ENCODE measurements around the gene RGMB.
A peak's percentile ranks its signal among the peaks of the same experiment; 100 is the strongest.

RGMB gene

GRCh38 chr5:98785244-98785643 is 11.8 kb downstream of the RGMB start:
- DNase-seq, result no peak

DNA sequence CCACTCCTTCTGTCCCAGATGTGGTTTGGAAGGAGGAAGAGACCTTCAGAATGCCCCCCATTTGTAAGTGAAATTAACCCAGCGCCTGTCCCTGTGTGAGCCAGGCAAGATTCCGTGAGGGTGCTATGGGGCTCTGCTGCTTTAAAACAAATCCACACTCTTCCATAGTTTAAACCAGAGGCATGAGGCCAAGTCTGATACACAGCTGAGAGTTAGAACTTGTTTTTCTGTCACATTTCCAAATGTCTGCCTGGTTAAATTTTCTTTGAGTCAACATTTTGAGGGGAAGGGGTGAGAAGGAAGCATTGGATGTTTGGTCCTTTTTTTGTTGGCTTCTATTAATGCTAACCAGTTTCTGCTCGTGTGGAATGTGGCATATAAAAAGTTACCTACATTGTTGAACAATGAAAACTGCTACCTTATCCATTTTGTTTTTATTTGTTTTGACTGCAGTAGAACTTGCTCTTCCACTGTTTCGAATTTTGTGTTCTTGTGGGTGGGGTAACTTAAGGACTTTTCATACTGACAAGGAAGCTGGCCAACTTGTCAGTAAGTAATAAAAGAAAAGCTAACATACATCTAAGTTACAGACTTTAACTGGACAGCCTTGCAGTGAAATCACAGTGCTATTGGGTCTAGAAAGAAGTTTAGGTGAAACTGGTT is 12.9 kb downstream of the RGMB start:
- DNase-seq, result no peak

GRCh38 chr5:98787131-98787719 is 13.8 kb downstream of the RGMB start:
- DNase-seq, result no peak

GRCh38 chr5:98789029-98789428 is 15.6 kb downstream of the RGMB start:
- no peak for DNase-seq

DNA sequence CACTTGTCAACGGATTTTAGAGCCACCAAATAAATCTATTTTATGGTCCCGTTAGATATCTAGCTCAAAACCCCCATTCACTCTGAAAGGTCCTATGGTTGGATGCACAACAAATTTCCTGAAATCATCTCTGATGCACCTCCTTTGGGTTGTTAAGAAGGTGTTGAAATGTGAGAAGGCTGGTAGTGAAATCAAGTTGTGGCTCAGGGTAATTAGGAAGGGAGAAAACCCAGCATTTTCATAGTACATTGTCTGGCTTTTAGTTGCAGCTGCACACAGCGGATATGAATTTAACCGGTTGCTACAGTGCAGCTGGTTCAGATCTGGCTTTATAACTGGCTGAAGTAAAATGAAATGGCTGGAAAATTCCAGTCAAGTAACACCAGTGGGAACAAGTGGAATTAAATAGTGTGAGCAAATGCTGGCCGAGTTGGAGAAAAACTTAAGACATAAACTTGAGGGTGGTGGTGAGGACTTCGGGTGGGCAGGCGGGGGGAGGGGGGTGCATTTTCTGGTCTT is 17.6 kb downstream of the RGMB start:
- DNase-seq, result no peak

DNA sequence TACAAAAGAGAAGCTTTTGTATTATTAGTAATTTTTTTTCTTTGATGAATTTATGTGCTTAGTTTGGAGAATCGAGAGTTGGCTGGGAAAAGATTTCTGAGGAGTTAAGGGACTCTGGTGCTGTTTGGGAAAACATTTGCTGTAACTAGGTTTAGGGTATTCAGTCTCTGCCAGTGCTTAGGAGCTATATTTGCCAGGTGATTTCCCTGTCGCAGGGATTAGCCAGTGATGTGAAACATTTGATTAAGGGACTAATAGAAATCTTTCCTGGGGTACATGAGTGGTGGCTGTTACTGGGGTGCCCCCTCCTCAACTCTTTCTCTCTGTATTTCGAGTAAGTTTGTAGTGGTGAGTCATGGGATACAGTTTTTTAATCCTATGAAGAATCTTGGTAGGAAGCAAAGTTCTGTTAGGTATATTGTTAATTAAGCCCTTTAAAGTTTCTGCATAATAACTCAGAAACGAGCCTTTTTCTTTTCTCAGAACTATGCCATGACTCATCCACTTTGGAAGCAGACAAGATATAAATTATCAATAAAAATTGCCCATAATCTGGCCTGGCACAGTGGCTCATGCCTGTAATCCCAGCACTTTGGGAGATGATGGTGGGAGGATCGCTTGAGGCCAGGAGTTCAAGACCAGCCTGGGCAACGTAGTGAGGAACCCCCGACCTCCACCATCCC is 18.6 kb downstream of the RGMB start:
- DNase-seq, result no peak

DNA sequence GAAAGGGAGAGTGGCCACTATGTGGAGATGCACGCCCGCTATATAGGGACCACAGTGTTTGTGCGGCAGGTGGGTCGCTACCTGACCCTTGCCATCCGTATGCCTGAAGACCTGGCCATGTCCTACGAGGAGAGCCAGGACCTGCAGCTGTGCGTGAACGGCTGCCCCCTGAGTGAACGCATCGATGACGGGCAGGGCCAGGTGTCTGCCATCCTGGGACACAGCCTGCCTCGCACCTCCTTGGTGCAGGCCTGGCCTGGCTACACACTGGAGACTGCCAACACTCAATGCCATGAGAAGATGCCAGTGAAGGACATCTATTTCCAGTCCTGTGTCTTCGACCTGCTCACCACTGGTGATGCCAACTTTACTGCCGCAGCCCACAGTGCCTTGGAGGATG is 19.8 kb downstream of the RGMB start:
- DNase-seq, result no peak

DNA sequence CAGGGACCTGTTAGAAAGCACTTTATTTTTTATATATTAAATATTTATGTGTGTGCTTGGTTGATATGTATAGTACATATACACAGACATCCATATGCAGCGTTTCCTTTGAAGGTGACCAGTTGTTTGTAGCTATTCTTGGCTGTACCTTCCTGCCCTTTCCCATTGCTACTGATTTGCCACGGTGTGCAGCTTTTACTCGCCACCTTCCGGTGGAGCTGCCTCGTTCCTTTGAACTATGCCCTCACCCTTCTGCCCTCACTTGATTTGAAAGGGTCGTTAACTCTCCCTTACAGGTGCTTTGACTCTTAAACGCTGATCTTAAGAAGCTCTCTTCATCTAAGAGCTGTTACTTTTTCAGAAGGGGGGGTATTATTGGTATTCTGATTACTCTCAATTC is 20.5 kb downstream of the RGMB start:
- DNase-seq, result no peak

GRCh38 chr5:98794414-98795080 is 21.1 kb downstream of the RGMB start:
- DNase-seq, result no peak

DNA sequence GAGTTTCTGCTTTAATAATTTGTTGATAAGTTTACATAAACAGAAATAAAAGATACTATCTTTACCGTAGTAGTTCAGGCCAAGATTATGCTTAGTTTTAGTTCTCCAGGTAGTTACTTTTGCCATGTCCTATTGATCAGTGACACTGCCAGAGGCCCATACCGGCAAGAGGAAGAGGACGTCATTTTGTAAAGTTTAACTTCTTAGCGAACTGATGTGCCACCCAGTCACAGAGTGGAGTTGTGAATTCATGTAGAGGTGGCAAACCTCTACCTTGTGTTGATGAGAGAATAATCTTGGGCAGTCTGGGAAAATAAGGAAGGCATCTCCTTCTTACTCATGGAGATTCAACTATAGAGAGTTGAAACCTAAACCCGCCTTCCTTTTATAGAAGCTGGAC is 21.8 kb downstream of the RGMB start:
- DNase-seq, result no peak

GRCh38 chr5:98796197-98796972 is 22.9 kb downstream of the RGMB start:
- peak in 1 of 14 donors; percentile 5 for DNase-seq

- DNase-seq, result no peak
Measured at GRCh38 chr5:98798371-98798770, 24.9 kb downstream of the RGMB start.

DNA sequence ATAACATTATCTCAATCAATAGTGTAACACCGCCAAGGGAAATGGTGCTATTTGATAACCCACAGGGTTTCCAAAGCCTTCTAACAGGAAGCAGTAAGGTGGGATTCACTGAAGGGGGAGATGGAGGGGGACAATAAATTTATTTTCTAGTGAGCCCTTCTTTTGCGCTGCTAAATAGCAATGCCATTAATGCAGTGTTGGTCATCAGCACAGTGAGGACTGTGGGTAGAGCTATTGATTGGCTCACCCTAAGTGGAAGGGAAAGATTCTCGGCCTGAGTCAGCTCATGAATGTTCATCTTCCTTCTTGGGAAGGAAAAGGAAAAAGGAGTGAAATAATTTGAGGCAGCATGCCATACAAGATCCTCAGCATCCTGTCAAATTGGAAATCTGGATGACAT is 25.4 kb downstream of the RGMB start:
- no peak for DNase-seq

GRCh38 chr5:98804066-98804465 is 30.6 kb downstream of the RGMB start:
- no peak for DNase-seq

- no peak for DNase-seq
Measured at GRCh38 chr5:98805070-98805469, 31.6 kb downstream of the RGMB start.

- DNase-seq, result no peak
Measured at GRCh38 chr5:98807806-98808205, 34.3 kb downstream of the RGMB start.

- no peak for DNase-seq
Measured at GRCh38 chr5:98810206-98810605, 36.7 kb downstream of the RGMB start.

- no peak for DNase-seq
Measured at GRCh38 chr5:98813755-98814154, 40.3 kb downstream of the RGMB start.

DNA sequence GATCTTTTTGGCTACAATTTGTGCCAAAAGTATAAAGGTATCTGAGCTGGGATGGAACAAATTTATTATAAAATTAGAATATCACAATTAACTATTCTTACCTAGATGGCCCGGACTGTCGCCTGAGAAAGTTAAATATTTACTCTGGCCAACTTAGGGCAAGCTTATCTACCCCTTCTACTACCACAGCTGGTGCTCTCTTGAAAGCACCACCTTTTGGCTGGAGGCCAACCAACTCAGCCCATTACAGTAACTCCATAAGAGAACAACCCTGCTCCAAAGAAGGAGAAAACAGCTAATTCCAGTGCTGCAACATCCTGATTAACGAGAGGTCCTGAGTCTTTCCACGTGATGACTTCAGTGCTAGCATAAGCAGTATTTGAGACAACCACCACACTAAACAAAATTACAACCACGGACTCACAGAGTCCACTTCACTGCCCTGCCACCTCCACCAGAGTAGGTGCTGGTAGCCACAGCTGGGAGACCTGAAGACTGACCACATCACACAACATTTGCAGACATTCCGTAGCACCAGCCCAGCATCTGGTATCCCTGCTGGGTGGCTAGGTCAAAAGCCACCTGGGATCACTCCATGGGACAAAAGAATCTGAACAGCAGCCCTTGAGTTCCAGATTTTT is 43.2 kb downstream of the RGMB start:
- no peak for DNase-seq

- no peak for DNase-seq
Measured at GRCh38 chr5:98825582-98826375, 52.3 kb downstream of the RGMB start.

DNA sequence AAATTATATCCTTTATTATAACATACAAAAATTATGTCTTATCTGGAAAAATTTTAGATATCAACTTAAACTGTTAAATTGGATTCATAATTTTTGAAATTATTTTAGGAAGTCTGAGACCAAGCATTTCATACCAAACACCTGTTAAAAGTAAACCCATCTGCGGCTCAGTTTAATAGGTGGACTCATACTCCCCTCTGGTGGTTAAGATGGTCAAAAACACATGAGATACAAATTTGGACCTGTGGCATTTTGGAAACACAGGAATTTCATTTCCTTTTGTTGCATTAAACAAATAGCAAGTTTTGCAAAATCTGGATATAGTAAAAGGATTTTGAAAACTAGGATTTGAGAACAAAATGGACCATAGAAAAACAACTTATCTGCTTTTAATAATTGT is 53.7 kb downstream of the RGMB start:
- DNase-seq, result no peak
